AG10803 (cell line): ENCODE measurements around the gene HPCA.
A peak's percentile ranks its signal among the peaks of the same experiment; 100 is the strongest.

Experiments
- DNase-seq: peaks from one replicate; pipeline ENCODE4 v3.0.0; 2010; ENCODE audit warnings: low read depth
- H3K4me3 ChIP-seq: 2 replicates; pipeline ENCODE4 v1.5.1; 2011; ENCODE audit warnings: mild to moderate bottlenecking, low read length, control low read depth
- TF ChIP-seq, protein P1 (sequence below): conservative IDR thresholded peaks from 2 replicates; pipeline ENCODE4 v1.5.1; 2011; ENCODE audit warnings: mild to moderate bottlenecking, low read length, control low read depth, inconsistent platforms

The HPCA gene

DNA sequence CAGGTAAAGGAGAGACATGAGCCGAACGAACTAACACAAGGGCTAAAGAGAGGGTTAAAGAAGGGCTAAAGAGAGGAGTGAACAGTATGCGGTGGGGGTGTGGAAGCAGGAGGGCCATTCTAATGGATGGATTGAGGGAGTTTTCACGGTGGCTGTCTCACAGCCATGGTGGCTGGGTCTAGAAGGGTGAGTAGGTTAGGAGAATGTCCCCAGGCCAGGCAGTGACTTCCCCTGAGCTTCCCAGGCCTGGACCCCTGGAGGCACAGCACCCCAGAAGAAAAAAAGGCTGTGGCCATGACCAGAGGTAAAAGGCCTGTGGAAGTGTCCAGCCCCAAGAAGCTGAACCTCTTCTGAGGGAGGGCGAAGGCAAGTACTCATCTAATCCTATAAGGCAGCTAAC is 19.1 kb upstream of the HPCA start:
- TF ChIP-seq, protein P1, sequence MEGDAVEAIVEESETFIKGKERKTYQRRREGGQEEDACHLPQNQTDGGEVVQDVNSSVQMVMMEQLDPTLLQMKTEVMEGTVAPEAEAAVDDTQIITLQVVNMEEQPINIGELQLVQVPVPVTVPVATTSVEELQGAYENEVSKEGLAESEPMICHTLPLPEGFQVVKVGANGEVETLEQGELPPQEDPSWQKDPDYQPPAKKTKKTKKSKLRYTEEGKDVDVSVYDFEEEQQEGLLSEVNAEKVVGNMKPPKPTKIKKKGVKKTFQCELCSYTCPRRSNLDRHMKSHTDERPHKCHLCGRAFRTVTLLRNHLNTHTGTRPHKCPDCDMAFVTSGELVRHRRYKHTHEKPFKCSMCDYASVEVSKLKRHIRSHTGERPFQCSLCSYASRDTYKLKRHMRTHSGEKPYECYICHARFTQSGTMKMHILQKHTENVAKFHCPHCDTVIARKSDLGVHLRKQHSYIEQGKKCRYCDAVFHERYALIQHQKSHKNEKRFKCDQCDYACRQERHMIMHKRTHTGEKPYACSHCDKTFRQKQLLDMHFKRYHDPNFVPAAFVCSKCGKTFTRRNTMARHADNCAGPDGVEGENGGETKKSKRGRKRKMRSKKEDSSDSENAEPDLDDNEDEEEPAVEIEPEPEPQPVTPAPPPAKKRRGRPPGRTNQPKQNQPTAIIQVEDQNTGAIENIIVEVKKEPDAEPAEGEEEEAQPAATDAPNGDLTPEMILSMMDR = no peak
- H3K4me3 ChIP-seq = no peak overlapping the region
- no peak for DNase-seq

DNA sequence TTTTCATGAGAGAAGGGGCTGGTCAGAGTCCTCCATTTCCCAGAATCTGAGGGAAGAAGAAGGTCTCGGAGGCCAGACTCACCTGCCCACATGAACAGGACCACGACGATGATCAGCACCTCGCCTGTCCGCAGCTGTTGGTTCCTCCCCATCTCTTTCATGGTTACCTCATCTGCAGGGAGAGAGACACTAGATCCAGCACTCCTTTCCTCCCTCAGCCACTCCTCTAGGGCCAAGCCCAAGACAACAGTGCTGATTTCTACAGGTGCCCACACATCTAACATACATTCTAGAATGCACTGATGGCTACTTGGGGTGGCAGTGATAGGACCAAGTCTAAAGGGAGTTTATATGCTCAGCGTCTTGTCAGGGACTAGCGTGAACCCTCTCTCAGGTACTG is 18.6 kb upstream of the HPCA start:
- no peak for DNase-seq
- no peak overlapping the region for H3K4me3 ChIP-seq
- TF ChIP-seq, protein P1 = no peak

DNA sequence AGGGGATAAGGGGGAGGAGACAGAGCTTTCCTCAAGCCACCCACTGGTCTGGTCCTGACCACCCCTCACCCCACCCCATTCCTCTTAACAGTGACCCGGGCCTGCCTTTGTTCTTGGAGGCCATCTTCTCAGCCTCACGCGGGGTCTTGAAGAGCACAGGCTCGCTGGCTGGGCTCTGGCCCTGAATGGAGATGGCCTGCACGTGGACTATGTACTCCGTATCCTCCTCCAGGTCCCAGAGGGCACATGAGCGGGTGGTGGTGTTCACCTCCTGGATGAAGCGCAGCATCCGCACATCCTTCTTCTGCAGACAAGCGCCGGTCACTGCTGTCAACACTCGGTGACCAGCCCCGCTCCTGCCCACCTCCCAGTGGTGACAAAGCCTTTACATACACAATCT is 18.2 kb upstream of the HPCA start:
- no peak overlapping the region for H3K4me3 ChIP-seq
- DNase-seq = no peak
- TF ChIP-seq, protein P1 = no peak

DNA sequence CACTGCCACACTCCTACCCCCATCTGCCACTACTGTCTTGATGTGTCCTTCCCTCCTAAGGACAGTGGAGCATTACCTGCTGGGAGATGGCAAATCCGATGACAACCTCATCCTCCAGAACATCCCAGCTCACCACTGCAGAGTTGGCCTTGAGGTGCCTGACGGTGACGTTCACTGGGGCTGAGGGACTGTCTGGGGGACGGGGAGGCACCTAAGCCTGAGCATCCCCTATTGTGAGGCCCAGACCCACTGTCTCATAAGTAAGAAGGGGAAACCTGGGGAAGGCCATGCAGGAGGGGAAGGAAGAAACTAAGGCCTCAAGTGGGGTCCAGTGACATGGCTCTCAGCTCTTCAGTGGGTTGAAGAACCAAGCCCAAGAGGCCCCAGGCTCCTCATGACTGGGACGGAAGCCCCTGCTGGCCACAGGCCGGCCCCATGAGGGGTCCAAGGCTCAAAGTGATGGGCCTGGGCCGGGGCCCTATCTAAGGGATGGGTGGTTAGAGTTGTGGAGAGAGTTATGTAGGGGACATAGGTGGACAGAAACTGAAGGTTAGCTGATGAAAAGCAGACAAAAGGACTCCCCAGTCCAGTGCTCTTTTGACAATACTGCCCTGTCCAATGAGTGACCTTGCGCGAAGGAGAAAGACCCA is 17.4 kb upstream of the HPCA start:
- no peak overlapping the region for H3K4me3 ChIP-seq
- TF ChIP-seq, protein P1 = no peak
- no peak for DNase-seq

DNA sequence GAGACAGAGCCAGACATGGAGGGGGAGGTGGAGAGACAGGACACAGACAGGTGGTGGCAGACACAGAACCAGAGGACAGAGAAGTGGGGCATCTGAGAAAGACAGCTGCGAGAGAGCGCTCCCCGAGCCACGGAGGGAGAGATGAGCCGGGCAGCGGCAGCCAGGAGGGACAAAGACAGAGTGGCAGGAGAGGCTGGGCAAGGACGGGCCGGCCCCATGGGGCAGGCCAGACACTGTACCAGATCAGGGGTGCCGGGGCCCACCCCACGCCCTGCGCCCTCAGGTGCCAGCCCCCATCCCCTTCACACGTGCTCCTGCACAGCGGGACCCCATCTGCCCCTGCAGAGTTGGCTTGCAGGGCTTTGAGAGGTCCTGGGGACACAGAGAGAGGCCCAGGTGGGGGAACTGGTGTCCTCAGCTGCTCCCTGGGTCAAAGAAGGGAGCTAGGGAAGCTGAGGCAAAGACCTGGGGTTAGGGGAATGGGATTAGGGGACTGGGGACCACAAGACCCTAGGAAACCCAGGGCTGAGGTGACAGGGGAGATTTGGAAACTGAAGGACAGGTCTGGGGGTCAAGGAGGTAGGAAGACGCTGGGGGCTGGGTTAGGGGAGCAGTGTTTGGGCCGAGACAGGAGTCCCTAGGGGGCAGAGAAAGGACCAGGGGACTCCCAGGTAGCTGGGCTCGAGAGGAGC is 16.2 kb upstream of the HPCA start:
- TF ChIP-seq, protein P1 = no peak
- peak overlapping the region; percentile 35 for H3K4me3 ChIP-seq
- DNase-seq = no peak

DNA sequence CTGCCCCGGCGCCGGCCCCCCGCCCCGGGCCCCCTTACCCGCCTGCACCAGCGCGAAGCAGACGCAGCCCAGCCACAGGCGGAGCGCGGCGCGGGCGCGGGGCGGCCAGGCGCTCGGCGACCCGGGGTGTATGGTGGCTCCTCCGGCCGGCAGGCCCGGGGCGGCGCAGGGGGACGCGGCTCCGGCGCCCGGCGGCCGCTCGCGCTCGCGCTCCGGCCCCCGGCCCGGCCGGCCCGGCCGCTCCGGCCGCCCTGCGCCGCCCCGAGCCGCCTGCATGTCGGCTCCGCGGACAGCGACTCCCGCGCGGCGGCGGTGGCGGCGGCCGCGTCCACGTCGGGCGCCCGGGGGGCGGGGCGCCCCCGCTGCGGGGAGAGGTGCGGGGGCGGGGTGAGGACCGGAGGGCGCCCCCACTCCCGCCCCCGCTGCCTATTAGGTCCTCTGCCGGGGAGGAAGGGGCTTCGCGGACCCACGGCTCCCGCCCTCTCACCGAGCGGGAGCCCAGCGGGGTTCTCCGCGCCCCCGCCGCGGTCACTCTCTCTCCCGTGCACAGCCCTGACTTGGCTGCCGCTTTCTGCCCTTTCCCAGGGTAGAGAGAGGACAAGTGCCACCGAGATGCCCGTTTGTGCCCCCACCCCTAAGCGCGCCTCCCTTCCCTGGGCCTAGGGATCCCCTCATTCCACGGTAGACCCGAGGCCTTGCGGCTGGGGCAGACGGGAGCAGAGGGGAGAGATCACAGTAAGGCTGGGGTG is 15.5 kb upstream of the HPCA start, which contains the start of gene FNDC5:
Gene FNDC5 (minus strand): TSS at position 298 of the 749 bp plus-strand sequence.
- DNase-seq = no peak
- TF ChIP-seq, protein P1 = no peak
- peak within 1 kb of the TSS; percentile 48 for H3K4me3 ChIP-seq
